Activated CD8-positive, alpha-beta memory T cell treated with anti-CD3 and anti-CD28 coated beads, Interleukin-2, amount 50 U/mL, for 48 hours (primary cell): ENCODE results near the gene RAB6B.
A peak's percentile ranks its signal among the peaks of the same experiment; 100 is the strongest.

Experiments used
- DNase-seq: peaks from one replicate; pipeline ENCODE4 v3.0.0-alpha.2; 2020

The RAB6B gene

DNA sequence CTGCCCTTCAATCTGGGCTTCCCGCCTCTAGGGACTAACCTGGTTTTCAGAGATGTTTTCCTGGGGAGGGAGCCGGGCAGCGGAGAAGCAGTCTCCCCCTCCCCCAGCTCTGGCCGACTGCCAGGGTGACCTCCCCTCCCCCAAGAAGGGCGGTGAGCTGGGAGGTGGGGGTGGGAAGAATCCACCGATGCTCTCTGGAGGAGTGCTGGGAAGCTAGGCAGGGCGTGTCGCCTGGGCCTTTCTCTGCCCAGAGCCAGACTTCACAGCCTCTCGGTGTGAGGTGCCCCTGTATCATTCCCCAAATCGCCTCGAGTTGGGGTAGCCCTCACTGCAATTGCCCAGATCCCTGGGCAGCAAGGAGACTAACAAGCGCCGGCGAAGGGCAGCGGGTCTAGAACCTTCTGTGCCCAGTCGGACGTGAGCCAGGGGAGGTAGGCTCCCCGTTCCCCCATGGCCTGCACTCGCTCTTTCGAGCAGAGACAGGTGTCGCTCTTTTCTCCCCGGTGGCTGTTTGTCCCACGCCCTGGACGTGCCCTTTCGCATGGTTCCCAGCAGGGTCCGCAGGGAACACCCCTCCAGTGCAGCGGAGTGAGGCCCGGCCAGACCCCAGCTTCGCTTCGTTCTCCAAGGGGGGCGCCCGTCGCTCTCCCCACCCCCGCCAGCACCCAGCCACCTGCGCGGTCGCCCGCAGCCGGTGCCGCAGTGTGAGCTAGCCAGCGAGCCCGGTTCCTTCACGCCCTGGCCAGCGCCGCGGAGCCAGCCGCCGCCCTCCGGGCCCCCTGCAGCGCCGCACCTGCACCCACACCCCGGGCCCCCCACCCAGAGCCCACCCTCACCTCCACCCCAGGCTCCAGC, 1.1 kb downstream of the RAB6B start:
- DNase-seq, result no peak

DNA sequence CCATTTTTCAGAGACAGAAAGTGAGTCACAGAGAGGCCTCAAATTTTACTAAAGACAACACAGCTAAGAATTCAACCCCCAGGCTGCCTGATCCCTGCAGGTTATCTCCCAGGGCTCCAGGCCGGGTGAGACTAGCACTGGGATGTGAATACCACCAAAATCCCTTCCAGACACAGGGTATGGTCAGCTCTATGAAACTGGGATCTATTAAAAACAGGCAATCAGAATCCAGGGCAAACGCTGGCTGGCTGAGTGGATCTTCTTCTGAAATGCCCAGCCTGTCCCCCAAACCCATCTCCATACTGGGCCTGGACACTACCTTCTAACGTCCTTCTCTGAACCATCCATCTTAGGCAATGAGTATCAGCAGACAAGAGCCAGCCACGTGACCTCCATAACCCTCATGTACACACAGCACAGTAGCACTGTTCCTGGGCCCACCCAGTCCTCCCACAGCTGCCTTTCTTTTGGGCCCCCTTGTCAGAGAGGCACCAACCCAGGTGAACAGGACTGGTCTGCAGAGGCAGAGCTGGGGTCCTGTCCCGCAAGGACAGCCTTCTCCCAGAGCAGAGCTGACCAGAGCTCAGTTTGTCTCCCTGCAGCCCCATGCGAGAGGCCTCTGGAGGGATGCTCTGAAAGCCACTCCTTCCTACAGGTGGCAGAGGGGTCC, 1.9 kb downstream of the RAB6B start:
- peak; percentile 41 for DNase-seq

DNA sequence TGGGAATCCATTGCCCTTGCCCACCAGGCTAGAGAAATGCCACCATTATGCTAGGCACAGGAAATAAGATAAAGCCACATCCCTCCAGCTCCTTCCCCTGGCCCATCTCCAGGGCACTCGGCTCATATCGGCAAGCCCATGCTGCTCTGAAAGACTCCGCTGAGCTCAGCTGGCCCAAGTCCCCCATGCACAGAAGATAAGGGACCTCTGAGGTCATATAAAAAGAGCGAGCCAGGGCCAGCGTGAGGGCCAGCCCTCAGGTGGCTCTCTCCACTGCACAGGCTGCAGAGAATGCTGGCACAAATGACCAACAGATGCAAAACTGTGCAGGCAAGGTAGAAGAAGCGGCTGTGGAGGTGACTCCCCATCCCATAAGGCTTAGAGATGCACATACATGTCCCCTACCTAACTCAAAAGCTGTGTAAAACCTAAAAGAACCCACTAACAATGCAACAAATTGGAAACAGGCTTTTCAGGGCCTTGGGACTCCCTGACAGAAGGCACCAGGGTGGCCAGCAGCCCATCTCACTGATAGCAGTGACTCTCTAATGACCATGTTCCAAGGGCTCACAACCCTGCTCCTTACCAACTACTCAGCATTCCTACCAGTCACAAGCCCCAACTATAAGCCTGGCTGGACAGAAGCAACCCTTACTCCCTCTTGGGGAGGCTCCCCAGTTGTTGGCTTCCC, 3.0 kb downstream of the RAB6B start:
- DNase-seq, result peak; percentile 49

DNA sequence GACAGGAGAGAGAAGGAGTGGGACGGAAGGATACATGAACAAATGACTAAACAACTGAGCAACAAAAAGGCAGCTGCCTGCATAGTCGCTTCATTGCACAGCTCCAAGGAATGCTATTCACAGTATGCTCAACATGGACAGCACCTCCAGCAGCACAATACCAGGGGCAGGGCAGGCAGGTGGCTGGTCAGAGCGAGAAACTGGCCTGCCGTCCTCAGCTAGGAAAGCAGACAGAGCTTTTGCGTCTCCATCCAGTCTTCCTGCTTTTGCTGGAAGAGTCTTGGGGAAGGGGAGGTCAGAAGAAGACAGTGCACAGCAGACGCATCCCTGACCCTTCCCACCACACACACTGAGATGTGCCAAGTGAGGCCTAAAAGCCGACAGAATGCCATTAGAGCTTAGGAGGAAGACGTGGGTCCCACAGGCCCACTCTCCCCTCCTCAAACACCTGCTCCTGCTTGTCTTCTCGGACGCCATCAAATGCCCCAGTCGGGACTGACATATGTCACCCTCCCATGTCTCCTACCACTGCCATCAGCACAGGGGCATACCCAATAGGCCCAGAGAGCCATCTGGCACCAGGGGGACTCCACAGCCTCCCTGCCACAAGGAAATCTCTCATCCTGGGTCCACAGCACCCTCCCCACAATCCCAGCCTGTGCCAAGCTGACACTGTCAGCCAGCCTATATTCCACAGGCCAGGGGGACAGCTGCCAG, 3.9 kb downstream of the RAB6B start:
- DNase-seq, result no peak

DNA sequence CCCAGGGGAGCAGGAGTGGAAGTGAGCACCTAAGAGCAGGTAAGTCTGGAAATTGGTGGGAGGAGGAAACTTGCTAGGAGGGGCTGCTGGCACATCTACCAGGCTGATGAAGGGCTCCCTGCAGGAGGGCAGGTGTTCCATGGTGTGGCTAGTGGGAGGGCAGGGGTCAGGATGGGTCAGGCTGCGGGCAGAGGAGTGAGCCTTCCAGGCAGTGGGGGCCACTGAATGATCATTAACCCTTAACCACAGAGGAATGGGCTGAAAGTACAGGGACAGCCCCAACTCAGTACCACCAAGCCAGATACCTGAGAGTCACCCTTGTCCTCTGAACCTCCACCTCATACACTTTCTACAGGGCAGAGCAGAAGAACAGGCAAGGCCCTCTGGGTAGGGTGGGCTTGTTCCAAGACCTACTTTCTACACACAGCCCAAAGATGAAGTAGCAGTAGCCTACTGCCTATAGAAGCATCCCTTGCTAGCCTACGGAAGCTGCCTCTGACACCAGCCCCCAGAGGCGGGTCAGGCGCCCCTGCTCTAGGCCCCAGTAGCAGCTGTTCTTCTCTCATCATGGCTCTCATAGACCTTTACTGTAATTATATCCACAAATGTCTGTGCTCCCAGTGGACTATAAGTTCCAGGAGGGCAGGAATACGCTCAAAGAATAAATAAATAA, 4.6 kb downstream of the RAB6B start:
- DNase-seq, result no peak

DNA sequence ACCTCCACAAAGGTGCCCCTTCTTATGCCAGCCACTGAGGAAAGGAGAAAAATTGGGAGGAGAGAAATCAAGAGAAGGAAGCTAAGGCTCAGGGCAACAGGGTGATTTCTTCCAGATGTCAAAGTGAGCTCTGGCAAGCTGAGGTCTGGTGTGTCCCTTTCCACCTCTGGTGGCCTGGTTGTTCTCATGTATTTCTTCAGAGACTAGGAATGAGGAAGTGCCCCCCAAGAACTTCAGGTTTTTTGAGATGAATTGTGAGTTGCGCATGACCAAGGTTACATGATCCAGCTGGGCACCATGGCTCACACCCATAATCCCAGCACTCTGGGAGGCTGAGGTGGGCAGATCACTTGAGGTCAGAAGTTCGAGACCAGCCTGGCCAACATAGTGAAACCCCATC, 5.6 kb downstream of the RAB6B start:
- no peak for DNase-seq

DNA sequence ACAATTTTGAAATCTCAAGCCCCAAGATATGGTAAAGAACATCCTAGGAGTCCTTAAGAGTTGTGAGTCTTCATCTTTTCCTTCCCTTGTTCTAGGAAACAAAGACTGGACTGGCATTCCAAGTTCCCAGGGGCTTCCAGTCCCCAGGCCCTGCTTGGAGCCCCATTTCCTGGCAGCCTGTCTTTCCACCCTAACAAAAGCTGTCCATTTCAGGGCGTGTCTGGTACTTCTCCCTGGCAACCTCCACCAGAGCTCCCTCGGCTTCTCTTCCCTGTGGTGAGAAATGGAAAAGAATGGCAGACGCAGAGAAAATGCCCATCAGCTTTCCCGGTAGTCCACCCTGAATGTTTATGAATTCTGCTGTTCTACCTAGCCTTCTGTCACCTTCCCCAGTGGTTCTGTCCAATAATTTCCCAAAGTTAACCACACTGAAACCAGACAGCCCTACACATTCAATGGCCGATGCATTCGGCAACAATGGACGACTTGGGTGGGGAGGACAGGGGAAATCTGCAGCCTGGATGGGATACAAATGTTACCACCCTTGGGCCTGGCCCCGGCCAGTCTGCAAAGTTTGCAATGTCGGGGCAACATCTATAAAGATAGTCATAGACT, 6.8 kb downstream of the RAB6B start:
- no peak for DNase-seq

DNA sequence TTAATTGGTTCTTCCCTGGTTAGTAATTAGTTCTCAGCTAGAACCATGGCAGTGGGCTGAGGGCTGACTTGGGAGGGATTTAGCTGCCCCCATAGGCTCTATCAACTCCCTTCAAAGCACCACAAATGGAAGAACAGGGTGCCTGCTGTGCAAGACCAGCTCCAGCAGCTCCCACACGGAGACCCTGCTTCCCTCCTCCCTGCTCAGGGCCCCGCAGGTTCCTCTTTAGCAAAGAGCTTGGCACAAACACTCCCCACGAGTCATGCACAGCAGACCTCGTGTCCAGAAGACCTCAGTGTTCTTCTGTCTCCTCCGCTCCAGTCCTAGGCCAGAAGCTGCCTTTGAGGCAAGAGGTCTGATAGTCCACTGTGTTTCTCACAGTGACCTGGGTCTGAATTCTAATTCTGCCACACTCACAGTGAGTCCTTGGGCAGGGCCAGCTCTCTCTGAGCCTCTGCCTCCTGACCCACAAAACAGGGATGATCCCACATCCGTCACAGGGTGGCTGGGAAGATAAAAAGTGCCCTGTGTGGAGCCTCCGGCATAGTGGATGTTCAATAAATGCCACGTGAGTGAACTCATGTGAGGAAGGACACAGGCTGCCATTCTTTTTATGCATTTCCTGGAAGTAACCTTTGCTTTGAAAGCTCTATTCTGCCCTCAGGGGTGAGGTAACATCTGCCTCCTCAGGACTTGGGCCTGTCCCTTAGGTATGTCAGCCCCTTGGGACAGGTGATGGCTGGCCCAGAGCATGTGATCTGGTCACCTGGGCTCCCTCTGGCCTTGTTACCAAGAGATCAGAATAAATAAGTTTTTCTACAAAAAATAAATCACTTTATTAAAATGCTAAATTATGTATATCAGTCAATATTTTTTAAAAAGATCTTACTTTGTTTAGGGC, 7.6 kb downstream of the RAB6B start:
- no peak for DNase-seq

DNA sequence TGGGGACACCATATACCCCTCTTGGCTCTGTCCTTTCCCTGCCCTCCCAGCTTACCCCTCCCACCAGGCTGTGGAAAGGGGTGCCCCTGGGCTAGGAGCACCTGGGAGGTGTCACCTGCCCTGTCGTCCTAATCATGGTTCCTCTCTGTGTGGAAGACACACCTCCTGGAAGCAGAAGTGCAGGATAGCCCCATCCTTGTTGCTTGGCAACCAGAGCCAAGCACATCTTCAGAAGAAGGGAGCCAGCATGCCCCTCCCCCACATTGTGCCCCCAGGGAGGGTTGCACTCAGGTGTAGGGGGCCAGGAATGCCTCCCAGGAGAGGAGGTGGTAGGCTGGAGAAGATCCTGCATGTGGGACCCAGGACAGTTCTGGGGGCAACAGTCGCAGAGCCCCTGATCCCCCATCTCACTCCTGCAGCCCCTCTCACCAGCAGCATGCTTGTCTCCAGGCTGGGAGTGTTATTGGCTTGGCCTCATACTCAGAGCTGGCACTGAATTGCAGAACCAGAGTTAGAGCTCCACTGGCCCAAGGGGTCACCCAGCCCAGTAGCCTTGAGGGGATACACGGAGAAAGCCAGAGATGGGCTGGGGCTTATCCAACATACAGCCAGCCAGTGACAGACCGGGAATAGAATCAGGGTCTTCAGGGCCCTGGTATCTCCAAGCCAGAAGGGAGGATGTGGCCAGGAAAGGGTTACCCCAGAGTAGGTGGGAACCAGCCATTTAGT, 8.4 kb downstream of the RAB6B start:
- peak; percentile 34 for DNase-seq

DNA sequence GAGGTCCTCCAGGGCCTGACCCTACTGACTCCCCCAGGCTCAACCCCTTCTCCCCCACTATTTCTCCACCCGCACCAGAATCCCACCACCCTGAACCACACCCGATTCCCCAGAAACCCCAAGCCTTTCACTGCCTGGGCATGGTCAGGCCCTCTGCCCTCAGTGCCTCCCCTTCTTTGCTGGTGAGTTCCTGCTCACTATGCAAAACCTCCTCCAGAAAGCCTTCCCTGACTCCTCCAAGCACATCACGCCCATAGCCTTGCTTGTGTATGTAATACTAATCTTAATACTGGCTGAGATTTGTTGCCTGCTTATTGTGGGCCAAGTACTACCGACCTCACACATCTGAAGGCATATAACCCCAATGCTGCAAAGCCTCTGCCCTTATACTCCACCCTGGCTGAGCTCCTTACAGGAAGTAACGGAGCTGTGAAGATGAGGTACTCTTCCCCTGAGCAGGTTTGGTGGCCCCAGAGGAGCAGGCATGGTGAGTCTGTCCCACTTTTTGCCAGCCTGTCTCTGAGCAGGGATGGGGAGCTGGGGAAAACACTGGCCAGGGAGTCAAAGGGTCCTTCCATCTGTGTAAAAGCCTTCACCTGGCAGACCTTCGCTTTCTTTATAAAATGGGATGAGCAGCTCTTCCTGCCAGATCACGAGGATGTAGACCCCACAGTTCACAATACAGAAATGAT, 9.5 kb downstream of the RAB6B start:
- DNase-seq, result no peak

DNA sequence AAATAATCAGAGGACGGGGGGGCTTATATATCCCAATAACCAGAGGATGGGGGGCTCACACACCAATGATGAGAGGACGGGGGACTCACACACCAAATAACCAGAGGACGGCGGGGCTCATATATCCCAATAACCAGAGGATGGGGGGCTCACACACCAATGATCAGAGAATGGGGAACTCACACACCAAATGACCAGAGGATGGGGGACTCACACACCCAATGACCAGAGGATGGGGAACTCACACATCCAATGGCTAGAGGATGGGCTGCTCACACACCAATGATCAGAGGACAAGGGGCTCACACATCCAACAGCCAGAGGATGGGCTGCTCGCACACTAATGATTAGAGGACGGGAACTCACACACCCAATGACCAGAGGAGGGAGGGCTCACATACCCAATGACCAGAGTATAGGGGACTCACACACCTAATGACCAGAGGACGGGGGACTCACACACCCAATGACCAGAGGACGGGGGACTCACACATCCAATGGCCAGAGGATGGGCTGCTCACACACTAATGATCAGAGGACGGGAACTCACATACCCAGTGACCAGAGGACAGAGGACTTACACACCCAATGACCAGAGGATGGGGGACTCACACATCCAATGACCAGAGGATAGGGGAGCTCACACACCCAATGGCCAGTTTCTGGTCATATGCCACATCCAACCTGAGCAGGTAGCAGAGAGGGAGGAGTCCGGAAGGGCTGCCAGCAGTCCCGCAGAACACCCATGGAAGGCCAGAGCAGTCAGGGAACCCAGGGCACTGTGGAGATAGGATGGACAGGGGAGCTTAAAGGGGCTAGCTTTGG, 10.6 kb downstream of the RAB6B start:
- peak; percentile 38 for DNase-seq

DNA sequence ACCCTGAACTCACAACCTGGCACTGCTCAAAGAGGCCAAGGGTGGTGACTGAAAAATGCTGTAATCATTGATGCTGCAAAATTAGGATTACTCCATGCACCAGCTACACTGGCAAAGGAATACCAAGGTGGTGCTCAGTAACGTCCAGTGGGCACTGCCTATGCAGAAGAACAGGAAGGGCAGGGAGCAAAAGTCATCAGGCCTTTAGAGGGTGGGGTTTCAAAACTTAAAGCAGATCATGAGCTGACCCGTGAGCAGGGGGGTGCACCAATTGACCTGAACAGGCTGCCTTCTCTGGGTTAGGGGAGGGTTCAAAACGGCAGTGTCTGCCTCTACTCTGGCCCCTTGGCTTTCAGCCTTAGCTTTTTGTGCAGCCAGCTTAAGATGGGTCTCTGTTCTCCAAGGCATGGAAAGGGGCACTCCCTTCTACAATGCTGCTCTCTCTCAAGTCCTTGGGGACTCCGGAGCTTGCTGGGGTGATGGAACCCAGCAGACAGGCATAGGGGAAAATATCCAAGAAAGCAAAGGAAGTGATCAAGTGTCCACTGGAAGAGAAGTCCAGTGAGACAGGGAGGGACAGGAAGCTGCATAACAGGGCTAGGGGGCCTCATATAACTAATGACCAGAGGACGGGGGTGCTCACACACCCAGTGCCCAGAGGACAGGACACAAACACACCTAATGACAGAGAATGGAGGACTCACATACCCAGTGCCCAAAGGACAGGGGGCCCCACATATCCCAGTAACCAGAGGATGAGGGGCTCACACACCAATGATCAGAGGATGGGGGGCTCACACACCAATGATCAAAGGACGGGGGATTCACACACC, 11.4 kb downstream of the RAB6B start:
- DNase-seq, result no peak

DNA sequence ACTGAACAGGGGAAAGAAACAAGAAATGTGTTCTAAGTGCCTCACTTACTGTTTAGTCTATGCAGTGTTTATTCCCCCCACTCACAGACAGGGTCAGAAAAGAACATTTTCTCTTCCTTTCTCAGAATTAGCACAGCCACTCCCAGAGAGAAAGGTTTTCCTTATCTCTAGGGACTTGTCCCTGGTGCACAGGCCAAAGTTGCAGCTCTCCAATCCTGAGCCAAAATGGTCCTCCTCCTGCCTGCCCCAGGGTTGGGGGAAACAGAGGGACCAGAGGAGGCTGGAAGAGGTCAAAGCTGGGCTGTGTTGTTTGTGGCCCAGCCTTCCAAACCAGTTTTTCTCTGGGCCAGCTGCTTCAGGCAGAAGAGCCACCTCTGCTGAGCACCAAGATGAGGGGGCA, 12.0 kb downstream of the RAB6B start:
- no peak for DNase-seq

DNA sequence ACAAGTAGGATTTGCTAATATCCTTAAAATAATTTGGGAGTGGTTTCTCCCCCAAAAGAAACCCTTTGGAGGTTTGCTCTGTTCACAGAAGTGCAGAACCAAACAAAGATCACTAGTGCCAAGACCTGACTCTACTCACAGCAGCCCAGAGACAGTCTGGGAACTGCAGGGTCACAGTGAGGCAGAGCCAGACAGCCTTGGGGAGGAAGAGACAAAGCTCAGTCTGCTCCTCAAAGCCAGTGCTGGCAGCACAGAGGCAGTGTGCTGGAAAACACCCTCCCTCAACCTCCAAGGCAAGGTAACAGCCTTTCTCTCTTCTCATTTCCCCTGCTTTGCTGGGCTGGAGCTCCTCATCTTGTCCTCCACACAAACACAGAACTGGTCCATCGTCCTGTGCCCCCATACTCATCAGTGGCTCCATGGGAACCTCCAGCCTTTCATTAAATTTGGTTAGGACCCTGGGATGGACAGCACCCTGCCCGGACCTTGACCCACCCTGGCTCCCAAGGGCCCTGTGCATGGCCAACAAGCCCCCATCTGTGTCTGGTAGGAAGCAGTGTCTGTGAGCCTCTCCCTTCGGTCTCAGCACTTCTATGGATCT, 12.6 kb downstream of the RAB6B start:
- DNase-seq, result peak; percentile 40

DNA sequence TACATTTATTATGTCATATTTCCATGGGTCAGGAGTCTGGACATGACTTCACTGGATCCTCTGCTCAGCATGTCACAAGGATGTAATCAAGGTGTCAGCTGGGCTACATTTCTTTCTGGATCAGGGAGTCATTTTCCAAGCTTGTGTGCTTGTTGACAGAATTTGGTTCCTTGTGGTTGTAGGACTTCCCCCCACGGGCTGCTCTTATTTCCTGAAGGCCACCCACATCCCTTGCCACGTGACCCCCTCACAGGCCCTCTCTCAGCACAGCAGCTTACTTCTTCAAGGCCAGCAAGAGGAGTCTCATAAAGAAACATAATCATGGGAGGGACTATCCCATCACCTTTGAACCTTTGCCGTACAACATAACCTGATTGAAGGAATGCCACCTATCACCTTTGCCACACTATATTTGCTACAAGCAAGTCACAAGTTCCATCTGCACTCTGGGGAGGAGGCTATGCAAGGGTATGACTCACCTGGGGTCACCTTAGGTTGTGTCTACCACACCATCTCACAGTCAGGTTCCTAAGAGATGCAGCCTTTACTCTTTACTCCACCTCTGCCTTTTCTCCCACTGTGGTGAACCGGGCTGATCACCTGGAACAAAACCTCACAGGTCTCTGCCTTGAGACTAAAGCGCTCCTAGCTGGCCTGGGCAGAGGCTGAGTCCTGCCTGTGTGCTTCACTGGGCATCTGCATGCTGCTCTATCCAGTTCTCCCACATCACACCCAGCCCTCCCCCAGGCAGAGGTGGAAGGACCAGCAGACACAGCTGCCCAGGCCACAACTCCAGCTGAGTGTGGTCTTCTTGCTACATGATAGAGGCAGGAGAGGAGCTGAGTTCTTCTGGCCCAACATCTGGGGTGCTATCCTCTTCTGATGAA, 13.5 kb downstream of the RAB6B start:
- peak; percentile 50 for DNase-seq

DNA sequence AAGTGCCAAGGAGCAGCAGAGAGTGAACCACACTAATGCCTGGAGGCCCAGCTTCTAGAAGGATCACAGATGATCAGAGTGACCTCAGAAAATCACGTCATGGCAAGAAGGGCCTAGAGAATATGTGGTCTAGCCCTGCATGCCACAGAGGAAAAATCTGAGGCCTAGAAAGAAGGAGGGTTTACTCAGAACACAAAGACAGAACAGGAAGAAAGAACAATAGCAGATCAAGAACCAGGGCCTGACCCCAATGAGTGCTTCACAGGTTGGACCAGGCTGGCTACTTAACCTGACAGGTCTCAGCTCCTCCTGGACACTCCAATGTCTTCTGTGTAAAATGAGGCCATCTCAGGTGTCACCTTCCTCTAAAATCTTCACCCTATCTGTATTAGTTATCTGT, 14.2 kb downstream of the RAB6B start:
- peak; percentile 32 for DNase-seq
